Endothelial cell of umbilical vein (primary cell): ENCODE data around the gene RIPOR3. TPM values are rescaled to one million over a fixed set of nuclear protein-coding genes. Genes with fewer than 3 reads are reported as not detected.

Experiments
- BruUV-seq: library from RNA; stranded (reverse); fragments of 400-500 nt; replicated peaks from 2 replicates; lab custom pipeline; 2021; lab: Mats Ljungman, UMichigan
- CTCF ChIA-PET: fragments of 300-600, 350-600 bp; sonication (Branson Sonifier 250); formaldehyde crosslinking; loops from one replicate; lab custom pipeline; 2021; ENCODE audit warnings: antibody characterized with exemption, inconsistent platforms; lab: Charles Lee
- POLR2A ChIA-PET: fragments of 300-600, 350-600 bp; sonication (Branson Sonifier 250); formaldehyde crosslinking; loops from one replicate; lab custom pipeline; 2021; ENCODE audit warnings: antibody characterized with exemption, inconsistent platforms; lab: Charles Lee
- DNase-seq: peaks from one replicate; pipeline ENCODE4 v3.0.0-alpha.2; 2011; ENCODE audit warnings: low read depth, low spot score
- FAIRE-seq: peaks from 2 replicates; lab custom pipeline; 2011; peaks lifted over from hg19 to GRCh38; lab: Jason Lieb, UNC
- H2AFZ ChIP-seq: 2 replicates; pipeline ENCODE4 v1.6.0; 2012; ENCODE audit warnings: low read depth, low read length, control low read depth, inconsistent platforms
- H3K27ac ChIP-seq: 2 replicates; pipeline ENCODE4 v1.5.1; 2011; ENCODE audit warnings: low read depth, mild to moderate bottlenecking, control low read depth, low read length, moderate library complexity; ENCODE audit not compliant: insufficient read depth
- H3K27me3 ChIP-seq, 2 experiments: 2 replicates each; pipeline versions ENCODE4 v1.6.0 to v1.6.1; 2011; ENCODE audit warnings: low read length in 2 of 2, mixed read lengths in 1 of 2; ENCODE audit not compliant: control insufficient read depth in 2 of 2, insufficient read depth in 2 of 2
- H3K36me3 ChIP-seq, 2 experiments: 2 replicates in 1 of 2; 3 replicates in 1 of 2; pipeline ENCODE4 v1.5.1; 2011; ENCODE audit warnings: low read length in 2 of 2, mild to moderate bottlenecking in 1 of 2, moderate library complexity in 1 of 2; ENCODE audit not compliant: control insufficient read depth in 2 of 2, insufficient read depth in 2 of 2; ENCODE audit errors: extremely low read depth in 1 of 2
- H3K4me1 ChIP-seq: 3 replicates; pipeline ENCODE4 v1.5.1; 2011; ENCODE audit warnings: mild to moderate bottlenecking, low read length; ENCODE audit not compliant: control insufficient read depth, insufficient read depth; ENCODE audit errors: extremely low read depth
- H3K4me2 ChIP-seq: 2 replicates; pipeline ENCODE4 v1.6.1; 2011; ENCODE audit warnings: low read length, control low read depth, mixed read lengths; ENCODE audit not compliant: insufficient read depth
- H3K4me3 ChIP-seq, 3 experiments: fragments of 200-600 bp in 1 of 3; sonication (generic), shearing (Covaris generic) in 1 of 3; replicated peaks in 1 of 3; 2 replicates each; pipeline ENCODE4 v1.5.1; 2011 to 2016; ENCODE audit warnings: control low read depth in 3 of 3, low read length in 3 of 3, mild to moderate bottlenecking in 2 of 3, inconsistent platforms in 1 of 3, low read depth in 1 of 3, moderate library complexity in 1 of 3; ENCODE audit not compliant: insufficient read depth in 1 of 3
- H3K79me2 ChIP-seq: 2 replicates; pipeline ENCODE4 v1.6.0; 2012; ENCODE audit warnings: low read length, inconsistent platforms; ENCODE audit not compliant: control insufficient read depth, insufficient read depth
- H3K9ac ChIP-seq: replicated peaks from 2 replicates; pipeline ENCODE3; 2011; ENCODE audit warnings: low read length, control low read depth; ENCODE audit not compliant: insufficient read depth; ENCODE audit errors: extremely low read depth
- H3K9me1 ChIP-seq: replicated peaks from 3 replicates; pipeline ENCODE4 v1.6.0; 2011; ENCODE audit warnings: mild to moderate bottlenecking, low read length; ENCODE audit not compliant: control insufficient read depth, insufficient read depth; ENCODE audit errors: extremely low read depth
- H3K9me3 ChIP-seq: replicated peaks from 2 replicates; pipeline ENCODE4 v1.5.1; 2012; ENCODE audit warnings: low read length, inconsistent platforms; ENCODE audit not compliant: control insufficient read depth, insufficient read depth
- H4K20me1 ChIP-seq: replicated peaks from 2 replicates; pipeline ENCODE3; 2011; ENCODE audit warnings: mild to moderate bottlenecking, low read length; ENCODE audit not compliant: control insufficient read depth, insufficient read depth; ENCODE audit errors: extremely low read depth
- EZH2 ChIP-seq: IDR thresholded peaks from 2 replicates; pipeline ENCODE4 v1.6.1; 2012; ENCODE audit warnings: borderline replicate concordance, low read depth, mild to moderate bottlenecking, moderate library complexity, low read length, inconsistent platforms; ENCODE audit not compliant: severe bottlenecking
- FOS ChIP-seq: IDR thresholded peaks from 2 replicates; pipeline ENCODE4 v1.6.1; 2011; ENCODE audit warnings: mild to moderate bottlenecking, low read length, moderate library complexity, borderline replicate concordance; ENCODE audit not compliant: insufficient read depth
- GATA2 ChIP-seq: IDR thresholded peaks from 2 replicates; pipeline ENCODE4 v1.7.0; 2011; ENCODE audit warnings: low read depth, mild to moderate bottlenecking, moderate library complexity, mixed read lengths, low read length; ENCODE audit not compliant: insufficient read length, insufficient read depth
- JUN ChIP-seq: IDR thresholded peaks from 2 replicates; pipeline ENCODE4 v1.6.1; 2011; ENCODE audit warnings: borderline replicate concordance, low read depth; ENCODE audit not compliant: insufficient read length, insufficient read depth
- MYC ChIP-seq: IDR thresholded peaks from one replicate; pipeline ENCODE4 v1.6.1; 2011; ENCODE audit warnings: mild to moderate bottlenecking, low read depth, low read length
- POLR2A ChIP-seq: IDR thresholded peaks from 2 replicates; pipeline ENCODE4 v1.6.1; 2012; ENCODE audit warnings: low read depth, mild to moderate bottlenecking, control low read depth, low read length
- POLR2AphosphoS5 ChIP-seq: IDR thresholded peaks from 2 replicates; pipeline ENCODE4 v1.6.1; 2012; ENCODE audit warnings: low read depth, mild to moderate bottlenecking, control low read depth, low read length, moderate library complexity; ENCODE audit not compliant: insufficient read depth
- dilution Hi-C: fragments of 300-500 bp; cut with MboI; formaldehyde crosslinking; loops from one replicate; pipeline ENCODE4 v1.15.0; 2019; ENCODE audit warnings: low sequenced_read_pairs; ENCODE audit not compliant: extremely low pct_ligation_motif_present
- intact Hi-C: fragments of 100-400 bp; cut with micrococcal nuclease; formaldehyde crosslinking; loops from one replicate; pipeline ENCODE4 v1.10.0; 2022
- polyA plus RNA-seq, 4 experiments: library from polyadenylated mRNA; depleted of rRNA in 3 of 4; stranded (reverse) in 3 of 4; unstranded in 1 of 4; fragments of >200 nt; gene quantifications; 2 replicates each; pipeline versions ENCODE4 v1.2.1 to v1.2.3, GENCODE V29; 2011 to 2012; ENCODE audit warnings: missing spikeins in 1 of 4
- total RNA-seq: library from RNA; stranded (reverse); gene quantifications from 2 replicates; pipeline ENCODE4 v1.2.3, GENCODE V29; 2021
- TF ChIP-seq, protein P1 (sequence below), 2 donors: IDR thresholded peaks; 1 replicate in 1 of 2; 2 replicates in 1 of 2; pipeline ENCODE4 v1.5.1; 2011; ENCODE audit warnings: low read length in 2 of 2, mild to moderate bottlenecking in 2 of 2, moderate library complexity in 2 of 2, control low read depth in 1 of 2, inconsistent platforms in 1 of 2, low read depth in 1 of 2; ENCODE audit not compliant: insufficient read depth in 1 of 2; ENCODE audit errors: extremely low read depth in 1 of 2
- TF ChIP-seq, protein P2 (sequence below): IDR thresholded peaks from 2 replicates; pipeline ENCODE4 v1.6.1; 2011; ENCODE audit not compliant: insufficient read depth, insufficient read length

RIPOR3 gene
- total and polyA plus RNA-seq, 2 donors (not counting 3 experiments of a cell fraction or from before 2014, with no cell fraction given), result not detected

DNA sequence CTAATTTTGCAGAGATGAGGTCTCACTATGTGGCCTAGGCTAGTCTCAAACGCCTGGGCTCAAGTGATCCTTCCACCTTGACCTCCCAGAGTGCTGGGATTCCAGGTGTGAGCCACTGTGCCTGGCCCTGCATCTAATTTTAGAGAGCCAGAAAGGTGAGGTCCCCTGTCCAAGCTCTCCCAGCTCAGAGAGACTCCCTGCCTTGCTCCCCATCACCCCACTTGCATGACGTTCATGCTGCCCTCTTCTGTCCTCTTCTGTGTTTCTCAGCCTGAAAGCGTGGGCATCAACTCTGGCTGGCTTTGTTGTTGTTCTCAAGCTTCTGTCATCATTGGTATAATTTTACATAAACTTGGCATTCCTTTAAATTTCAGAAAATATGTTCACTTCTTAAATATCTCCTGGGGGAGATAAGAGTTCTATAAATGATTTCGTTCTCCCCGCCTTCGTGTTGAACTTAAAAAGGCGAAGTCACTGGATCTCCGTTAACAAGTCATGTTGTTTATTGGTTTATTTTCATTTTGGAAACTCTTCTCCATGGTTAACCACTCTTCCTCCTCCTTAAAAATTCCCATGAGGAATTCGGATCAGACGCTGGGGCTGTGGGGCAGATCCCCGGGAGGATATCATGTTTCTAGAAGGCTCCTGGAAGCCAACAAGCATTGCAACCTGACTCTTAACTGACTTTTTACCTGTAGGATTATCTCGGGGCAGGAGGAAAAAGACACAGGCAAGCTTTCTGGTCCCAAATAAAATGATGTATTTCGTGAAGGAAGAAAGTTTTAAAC lies 26.8 kb upstream of the RIPOR3 start:
- Histone ChIP-seq H3K27me3 (peaks cover 1 to 7% of the 10 kb centered on the region in 2 experiments), H3K4me3 (no peak overlapping the region), H2AFZ (no peak overlapping the region), H3K4me2 (no peak overlapping the region), H3K36me3 (no peaks in the 10 kb centered on the region), H4K20me1 (no peaks in the 10 kb centered on the region), H3K9me3 (no peaks in the 10 kb centered on the region), H3K27ac (no peak overlapping the region), H3K9me1 (no peaks in the 10 kb centered on the region), H3K79me2 (no peaks in the 10 kb centered on the region), H3K4me1 (no peaks in the 10 kb centered on the region), H3K9ac (no peak overlapping the region)
- TF ChIP-seq, protein P1, sequence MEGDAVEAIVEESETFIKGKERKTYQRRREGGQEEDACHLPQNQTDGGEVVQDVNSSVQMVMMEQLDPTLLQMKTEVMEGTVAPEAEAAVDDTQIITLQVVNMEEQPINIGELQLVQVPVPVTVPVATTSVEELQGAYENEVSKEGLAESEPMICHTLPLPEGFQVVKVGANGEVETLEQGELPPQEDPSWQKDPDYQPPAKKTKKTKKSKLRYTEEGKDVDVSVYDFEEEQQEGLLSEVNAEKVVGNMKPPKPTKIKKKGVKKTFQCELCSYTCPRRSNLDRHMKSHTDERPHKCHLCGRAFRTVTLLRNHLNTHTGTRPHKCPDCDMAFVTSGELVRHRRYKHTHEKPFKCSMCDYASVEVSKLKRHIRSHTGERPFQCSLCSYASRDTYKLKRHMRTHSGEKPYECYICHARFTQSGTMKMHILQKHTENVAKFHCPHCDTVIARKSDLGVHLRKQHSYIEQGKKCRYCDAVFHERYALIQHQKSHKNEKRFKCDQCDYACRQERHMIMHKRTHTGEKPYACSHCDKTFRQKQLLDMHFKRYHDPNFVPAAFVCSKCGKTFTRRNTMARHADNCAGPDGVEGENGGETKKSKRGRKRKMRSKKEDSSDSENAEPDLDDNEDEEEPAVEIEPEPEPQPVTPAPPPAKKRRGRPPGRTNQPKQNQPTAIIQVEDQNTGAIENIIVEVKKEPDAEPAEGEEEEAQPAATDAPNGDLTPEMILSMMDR (IDR thresholded peaks at IDR 0.05; ENCODE audit: extremely low read depth in 1 of 2, insufficient read depth in 1 of 2, low read depth in 1 of 2, low read length in 2 of 2), result no peak
- TF ChIP-seq, protein P2, sequence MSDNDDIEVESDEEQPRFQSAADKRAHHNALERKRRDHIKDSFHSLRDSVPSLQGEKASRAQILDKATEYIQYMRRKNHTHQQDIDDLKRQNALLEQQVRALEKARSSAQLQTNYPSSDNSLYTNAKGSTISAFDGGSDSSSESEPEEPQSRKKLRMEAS, result no peak
- TF ChIP-seq EZH2, result no peak
- TF ChIP-seq POLR2A, result no peak
- TF ChIP-seq MYC, result no peak
- no peak for TF ChIP-seq POLR2AphosphoS5
- no peak for TF ChIP-seq FOS
- no peak for TF ChIP-seq GATA2
- TF ChIP-seq JUN, result no peak
- POLR2A ChIA-PET, result no interaction called here
- intact Hi-C loops (no loop called here), dilution Hi-C loops (no loop called here)
- no peak for FAIRE-seq
- no peak for DNase-seq
- CTCF ChIA-PET, result interaction anchor here (0.6 to 1.6 kb wide), 5 partner anchors 10 to 84 kb away, joined by 3 to 4 read pairs (median 4); partner anchors contain the start of gene BCAS4
- no TSS peak for BruUV-seq
